Activated CD8-positive, alpha-beta memory T cell treated with anti-CD3 and anti-CD28 coated beads, Interleukin-2, amount 10 ng/mL, durations not matched to agents 7 days and 5 days (primary cell): ENCODE measurements around the gene VPS50. TPM values are rescaled to one million over a fixed set of nuclear protein-coding genes. Genes with fewer than 3 reads are reported as not detected.

Experiments used
- ATAC-seq: fragments of 150-1000 bp; cut with Tn5 transposase; one replicate; pipeline ENCODE4 v1.10.0; 2021; ENCODE audit warnings: moderate library complexity
- CTCF ChIA-PET: fragments of 350-600 bp; sonication (Branson Sonifier 250); formaldehyde crosslinking; loops from one replicate; lab custom pipeline; 2021; ENCODE audit warnings: antibody characterized with exemption; lab: Charles Lee
- DNase-seq: peaks from one replicate; pipeline ENCODE4 v3.0.0-alpha.2; 2020
- H3K27ac Mint-ChIP-seq: one replicate; pipeline ENCODE4 v1.8.0; 2021; ENCODE audit warnings: mild to moderate bottlenecking, mixed read lengths
- H3K27me3 Mint-ChIP-seq: one replicate; pipeline ENCODE4 v1.8.0; 2021; ENCODE audit warnings: mixed read lengths
- H3K36me3 Mint-ChIP-seq: one replicate; pipeline ENCODE4 v1.8.0; 2021; ENCODE audit warnings: mild to moderate bottlenecking, mixed read lengths
- H3K4me1 Mint-ChIP-seq: one replicate; pipeline ENCODE4 v1.8.0; 2021; ENCODE audit warnings: mixed read lengths
- H3K4me3 Mint-ChIP-seq: one replicate; pipeline ENCODE4 v1.8.0; 2021; ENCODE audit warnings: mild to moderate bottlenecking, moderate library complexity, mixed read lengths
- H3K9me3 Mint-ChIP-seq: one replicate; pipeline ENCODE4 v1.8.0; 2022; ENCODE audit warnings: low read depth, mixed read lengths
- total RNA-seq, 2 experiments: library from RNA; stranded (reverse); gene quantifications; one replicate each; pipeline ENCODE4 v1.2.3, GENCODE V29; 2021

The VPS50 gene
- total RNA-seq, 2 experiments from 2014 or later: 17.8 to 20.8 TPM

DNA sequence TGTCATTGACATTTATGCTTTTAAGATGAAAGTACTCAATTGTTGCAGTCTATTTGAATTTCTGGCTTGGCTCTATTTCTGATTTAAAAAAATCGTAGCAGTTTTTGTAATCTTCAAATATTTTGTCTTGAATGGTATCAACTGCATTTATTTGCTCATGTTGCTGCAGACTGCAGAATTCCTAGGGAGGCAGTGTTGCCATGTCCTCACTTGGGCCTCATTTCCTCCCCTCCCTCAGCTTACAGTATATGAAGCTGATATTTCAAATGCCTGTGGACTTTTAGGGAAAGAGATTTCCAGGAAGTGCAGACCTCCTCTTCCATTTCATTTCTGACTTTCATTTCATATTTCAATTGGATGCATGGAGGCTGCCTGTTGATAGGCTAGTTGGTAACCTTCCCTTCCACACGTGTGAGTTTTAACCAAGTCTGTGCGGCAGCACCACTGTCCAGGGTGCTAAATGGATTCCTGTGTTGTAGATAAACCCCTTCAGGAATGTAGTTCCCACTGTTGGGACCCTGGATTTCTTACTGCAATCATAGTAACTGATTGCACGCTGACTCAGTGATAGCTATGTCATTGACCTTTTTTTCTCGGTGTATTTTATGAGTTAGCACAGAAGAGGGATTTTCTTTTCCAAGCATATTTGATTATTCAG lies 17.5 kb downstream of the VPS50 start:
- H3K4me1 Mint-ChIP-seq: peaks cover 6% of the 10 kb centered on the region
- H3K9me3 Mint-ChIP-seq: no peaks in the 10 kb centered on the region
- no peak for DNase-seq
- CTCF ChIA-PET: no interaction called here
- H3K27me3 Mint-ChIP-seq: no peaks in the 10 kb centered on the region
- H3K27ac Mint-ChIP-seq: no peak overlapping the region
- H3K36me3 Mint-ChIP-seq: no peaks in the 10 kb centered on the region
- no peak overlapping the region for H3K4me3 Mint-ChIP-seq
- ATAC-seq: no peak

GRCh38 chr7:93258661-93259060 lies 26.5 kb downstream of the VPS50 start:
- H3K27ac Mint-ChIP-seq: no peak overlapping the region
- no peaks in the 10 kb centered on the region for H3K36me3 Mint-ChIP-seq
- ATAC-seq (no peak), DNase-seq (no peak)
- H3K9me3 Mint-ChIP-seq: no peaks in the 10 kb centered on the region
- H3K4me3 Mint-ChIP-seq: no peak overlapping the region
- CTCF ChIA-PET: no interaction called here
- H3K27me3 Mint-ChIP-seq: no peaks in the 10 kb centered on the region
- H3K4me1 Mint-ChIP-seq: no peaks in the 10 kb centered on the region

DNA sequence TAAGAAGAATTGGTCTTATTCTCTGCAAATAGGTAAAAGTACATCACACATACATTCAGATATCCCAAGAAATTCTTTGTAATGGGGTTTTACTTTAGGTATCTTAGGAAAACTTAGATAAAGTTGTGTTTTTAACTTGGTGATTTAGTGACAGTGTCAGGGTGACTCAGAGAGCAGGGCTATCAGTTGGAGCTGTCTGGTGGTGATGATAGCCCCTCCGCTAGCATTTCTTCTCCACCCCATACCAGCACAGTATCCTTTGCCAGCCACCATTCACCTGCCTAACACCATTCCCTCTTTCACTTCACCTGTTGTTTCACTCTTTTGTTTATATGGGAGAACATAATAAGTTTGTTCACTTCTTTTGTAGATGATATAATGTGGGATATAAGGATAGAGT lies 30.4 kb downstream of the VPS50 start:
- Mint-ChIP-seq H3K4me1 (no peaks in the 10 kb centered on the region), H3K9me3 (no peaks in the 10 kb centered on the region), H3K4me3 (no peak overlapping the region), H3K36me3 (no peaks in the 10 kb centered on the region), H3K27ac (no peak overlapping the region), H3K27me3 (no peaks in the 10 kb centered on the region)
- no peak for DNase-seq
- CTCF ChIA-PET: no interaction called here
- no peak for ATAC-seq

DNA sequence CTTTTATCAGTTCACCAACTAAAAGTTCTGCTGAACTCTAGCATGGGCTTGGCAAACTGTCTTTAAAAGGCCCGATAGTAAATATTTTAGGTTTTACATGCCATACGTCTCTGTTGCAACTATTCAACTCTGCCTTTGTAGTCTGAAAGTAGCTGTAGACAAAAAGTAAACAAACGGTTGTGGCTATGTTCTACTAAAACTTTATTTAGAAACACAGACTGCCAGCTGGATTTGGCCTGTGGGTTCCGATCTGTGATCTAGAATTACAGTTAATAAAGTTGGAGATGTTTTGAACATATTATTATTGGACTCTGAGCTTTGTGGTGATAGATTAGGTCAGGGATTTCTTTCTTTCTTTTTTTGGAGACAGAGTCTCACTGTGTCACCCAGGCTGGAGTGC lies 33.1 kb downstream of the VPS50 start:
- no peak overlapping the region for H3K4me3 Mint-ChIP-seq
- CTCF ChIA-PET: no interaction called here
- DNase-seq (no peak), ATAC-seq (no peak)
- no peaks in the 10 kb centered on the region for H3K9me3 Mint-ChIP-seq
- no peak overlapping the region for H3K27ac Mint-ChIP-seq
- no peaks in the 10 kb centered on the region for H3K36me3 Mint-ChIP-seq
- H3K27me3 Mint-ChIP-seq: no peaks in the 10 kb centered on the region
- no peaks in the 10 kb centered on the region for H3K4me1 Mint-ChIP-seq

GRCh38 chr7:93279541-93279940 lies 47.4 kb downstream of the VPS50 start:
- Mint-ChIP-seq H3K4me3 (no peak overlapping the region), H3K36me3 (peaks cover 8% of the 10 kb centered on the region), H3K27me3 (no peaks in the 10 kb centered on the region), H3K27ac (no peak overlapping the region), H3K4me1 (peaks cover 6% of the 10 kb centered on the region), H3K9me3 (no peaks in the 10 kb centered on the region)
- DNase-seq (no peak), ATAC-seq (no peak)
- CTCF ChIA-PET: interaction anchor here (0.8 kb wide), 1 partner anchor 13 kb away, joined by 3 read pairs; no protein-coding TSS in a partner anchor

DNA sequence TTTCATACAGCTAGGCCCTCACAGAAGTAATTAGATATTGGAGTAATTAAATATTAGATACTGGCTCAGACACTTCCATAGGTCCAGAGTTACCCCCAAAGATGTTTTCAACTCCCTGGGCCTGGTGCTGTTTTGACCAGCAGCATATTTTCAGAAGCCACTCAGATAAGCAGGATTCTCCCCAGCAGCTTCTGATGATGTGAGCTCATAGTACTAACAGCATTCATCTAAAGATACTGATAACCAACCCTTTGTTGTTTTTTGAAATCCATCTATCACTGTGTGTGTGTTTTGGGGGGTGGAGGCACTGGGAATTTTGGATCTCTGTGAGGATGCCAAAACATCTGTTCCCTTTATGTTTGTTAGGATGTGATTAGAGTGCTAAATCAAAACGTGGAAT lies 52.7 kb downstream of the VPS50 start:
- H3K4me3 Mint-ChIP-seq: no peak overlapping the region
- no peak overlapping the region for H3K27ac Mint-ChIP-seq

GRCh38 chr7:93293229-93293628 lies 61.1 kb downstream of the VPS50 start:
- ATAC-seq (no peak), DNase-seq (no peak)
- Mint-ChIP-seq H3K36me3 (peaks cover 3% of the 10 kb centered on the region), H3K27me3 (no peaks in the 10 kb centered on the region), H3K27ac (no peak overlapping the region), H3K4me3 (no peak overlapping the region), H3K9me3 (no peaks in the 10 kb centered on the region), H3K4me1 (peaks cover 3% of the 10 kb centered on the region)
- CTCF ChIA-PET: interaction anchor here (1.1 kb wide), 1 partner anchor 13 kb away, joined by 3 read pairs; no protein-coding TSS in a partner anchor

More for the DNA sequence above, 52.7 kb downstream of the VPS50 start:
- ATAC-seq (no peak), DNase-seq (no peak)
- no peaks in the 10 kb centered on the region for H3K9me3 Mint-ChIP-seq
- CTCF ChIA-PET: no interaction called here
- no peaks in the 10 kb centered on the region for H3K4me1 Mint-ChIP-seq
- H3K36me3 Mint-ChIP-seq: peaks cover 2% of the 10 kb centered on the region
- H3K27me3 Mint-ChIP-seq: no peaks in the 10 kb centered on the region

GRCh38 chr7:93298206-93298605 lies 66.0 kb downstream of the VPS50 start:
- Mint-ChIP-seq H3K4me1 (no peaks in the 10 kb centered on the region), H3K27ac (no peak overlapping the region), H3K9me3 (no peaks in the 10 kb centered on the region), H3K27me3 (no peaks in the 10 kb centered on the region), H3K4me3 (no peak overlapping the region), H3K36me3 (peaks cover 5% of the 10 kb centered on the region)
- ATAC-seq (no peak), DNase-seq (no peak)
- CTCF ChIA-PET: no interaction called here

DNA sequence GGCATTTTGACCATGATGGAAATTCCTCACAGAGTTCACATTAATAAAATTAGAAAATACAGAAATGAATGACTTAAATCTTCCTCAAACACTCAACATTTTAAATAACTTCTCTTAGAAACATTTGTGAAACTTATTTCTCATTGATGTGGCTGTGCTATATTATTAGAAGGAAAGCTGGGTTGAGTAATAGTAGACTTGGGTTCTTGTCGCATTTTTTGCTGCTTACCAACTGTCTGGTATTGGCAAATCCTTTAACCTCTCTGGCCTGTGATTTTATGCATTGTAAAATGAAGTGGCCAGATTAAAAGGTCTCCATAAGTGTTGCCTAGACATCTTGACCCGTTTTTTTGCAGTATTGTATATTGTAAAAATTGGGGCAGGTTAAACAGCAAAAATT lies 66.5 kb downstream of the VPS50 start:
- CTCF ChIA-PET: no interaction called here
- no peaks in the 10 kb centered on the region for H3K27me3 Mint-ChIP-seq
- no peak for ATAC-seq

DNA sequence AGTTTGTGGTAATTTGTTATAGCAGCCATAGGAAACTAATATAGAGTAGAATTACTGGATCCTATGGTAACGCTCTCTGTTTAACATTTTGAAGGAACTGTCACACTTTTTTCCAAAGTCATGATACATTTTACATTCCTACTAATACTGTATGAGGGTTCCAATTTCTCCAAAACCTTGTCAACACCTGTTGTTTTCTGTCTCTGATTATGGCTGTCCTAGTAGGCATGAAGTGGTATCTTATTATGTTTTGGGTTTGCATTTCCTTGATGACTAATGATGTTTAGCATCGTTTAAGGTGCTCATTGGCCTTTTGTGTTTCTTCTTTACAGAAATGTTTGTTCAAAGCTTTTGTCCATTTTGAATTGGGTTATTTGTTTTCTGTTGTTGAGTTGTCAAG lies 69.6 kb downstream of the VPS50 start:
- no peaks in the 10 kb centered on the region for H3K27me3 Mint-ChIP-seq
- ATAC-seq (no peak), DNase-seq (no peak)
- H3K4me1 Mint-ChIP-seq: no peaks in the 10 kb centered on the region
- CTCF ChIA-PET: no interaction called here
- H3K9me3 Mint-ChIP-seq: no peaks in the 10 kb centered on the region
- peaks cover 6% of the 10 kb centered on the region for H3K36me3 Mint-ChIP-seq
- no peak overlapping the region for H3K4me3 Mint-ChIP-seq
- no peak overlapping the region for H3K27ac Mint-ChIP-seq

More for the DNA sequence above, 66.5 kb downstream of the VPS50 start:
- H3K36me3 Mint-ChIP-seq: peaks cover 5% of the 10 kb centered on the region
- DNase-seq: no peak
- H3K4me1 Mint-ChIP-seq: no peaks in the 10 kb centered on the region
- no peak overlapping the region for H3K27ac Mint-ChIP-seq
- H3K4me3 Mint-ChIP-seq: no peak overlapping the region
- no peaks in the 10 kb centered on the region for H3K9me3 Mint-ChIP-seq

- DNase-seq: no peak
- ATAC-seq: no peak
- CTCF ChIA-PET: no interaction called here
- no peaks in the 10 kb centered on the region for H3K4me1 Mint-ChIP-seq
- no peak overlapping the region for H3K4me3 Mint-ChIP-seq
- H3K9me3 Mint-ChIP-seq: no peaks in the 10 kb centered on the region
- no peak overlapping the region for H3K27ac Mint-ChIP-seq
- H3K36me3 Mint-ChIP-seq: peaks cover 2% of the 10 kb centered on the region
- no peaks in the 10 kb centered on the region for H3K27me3 Mint-ChIP-seq
Measured at GRCh38 chr7:93307131-93307660, 75.0 kb downstream of the VPS50 start.

GRCh38 chr7:93307943-93308342 lies 75.8 kb downstream of the VPS50 start:
- Mint-ChIP-seq H3K36me3 (peaks cover 2% of the 10 kb centered on the region), H3K4me1 (no peaks in the 10 kb centered on the region), H3K27me3 (no peaks in the 10 kb centered on the region), H3K27ac (no peak overlapping the region), H3K9me3 (no peaks in the 10 kb centered on the region), H3K4me3 (no peak overlapping the region)
- CTCF ChIA-PET: no interaction called here
- DNase-seq (no peak), ATAC-seq (no peak)

- Mint-ChIP-seq H3K27me3 (no peaks in the 10 kb centered on the region), H3K36me3 (peaks cover 2% of the 10 kb centered on the region), H3K4me3 (no peak overlapping the region), H3K27ac (no peak overlapping the region), H3K9me3 (no peaks in the 10 kb centered on the region), H3K4me1 (no peaks in the 10 kb centered on the region)
- DNase-seq: no peak
- no peak for ATAC-seq
- CTCF ChIA-PET: interaction anchor here (0.6 kb wide), 1 partner anchor 10 kb away, joined by 3 read pairs; no protein-coding TSS in a partner anchor
Measured at GRCh38 chr7:93310346-93310745, 78.2 kb downstream of the VPS50 start.

GRCh38 chr7:93314449-93314848 lies 82.3 kb downstream of the VPS50 start:
- DNase-seq (no peak), ATAC-seq (no peak)
- no peaks in the 10 kb centered on the region for H3K9me3 Mint-ChIP-seq
- no peaks in the 10 kb centered on the region for H3K27me3 Mint-ChIP-seq
- peaks cover 1% of the 10 kb centered on the region for H3K36me3 Mint-ChIP-seq
- no peak overlapping the region for H3K4me3 Mint-ChIP-seq
- peaks cover 3% of the 10 kb centered on the region for H3K4me1 Mint-ChIP-seq
- no peak overlapping the region for H3K27ac Mint-ChIP-seq
- CTCF ChIA-PET: no interaction called here
